HG03521 (cell line): ENCODE data around the gene AP1B1.
"Not testable (repeated sequence)": the region's sequence is repeated elsewhere in the genome, so short reads cannot be mapped to it uniquely, and the experiment has no call there.

ENCODE experiments used
- ATAC-seq: cut with Tn5 transposase; IDR thresholded peaks from one replicate; pipeline ENCODE4 v1.9.1; 2021; ENCODE audit warnings: mild to moderate bottlenecking, moderate library complexity; ENCODE audit not compliant: unreplicated experiment

AP1B1 gene

DNA sequence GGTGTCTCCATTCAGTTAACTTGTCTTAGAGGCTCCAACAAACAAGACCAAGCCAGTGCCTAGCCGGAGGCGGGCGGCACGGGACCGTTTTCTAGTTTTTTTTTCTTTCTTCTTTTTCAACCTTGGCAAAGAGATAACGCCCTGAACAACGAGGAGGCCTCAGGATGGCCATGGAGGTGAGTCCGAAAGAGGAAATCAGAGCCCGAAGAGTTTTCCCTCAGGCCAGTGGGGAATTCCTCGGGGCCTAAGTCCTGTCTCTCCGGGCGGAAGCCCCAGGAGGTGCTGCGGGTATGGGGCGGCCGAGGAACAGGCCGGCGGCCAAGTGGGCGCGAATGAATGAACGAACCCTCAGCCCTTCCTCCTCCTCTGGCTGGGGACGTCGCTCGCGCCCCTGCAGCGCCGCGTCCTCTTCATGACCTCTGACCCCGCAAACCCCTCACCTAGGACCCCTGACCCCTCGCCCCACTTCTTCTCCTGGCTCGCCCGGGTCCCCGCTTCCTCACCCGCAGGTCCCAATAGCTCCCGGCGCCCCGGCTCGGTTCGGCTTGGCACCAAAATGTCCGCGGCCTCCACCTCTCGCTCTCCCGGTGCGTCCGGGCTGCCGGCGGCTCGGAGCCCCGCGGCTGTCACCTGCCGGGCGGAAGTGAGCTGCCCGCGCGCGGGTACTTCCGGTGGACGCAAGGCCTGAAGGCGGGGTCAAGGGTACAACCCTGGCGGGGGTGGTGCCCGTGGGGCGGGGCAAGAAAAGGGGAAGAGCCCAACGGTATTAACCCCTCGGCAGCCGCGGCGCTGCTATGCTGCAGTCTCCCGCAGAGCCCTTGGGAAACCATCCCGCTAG, at the start of gene AP1B1:
TSS of gene AP1B1 (minus strand) at position 650 of the 838 bp plus-strand sequence. CDS start 21,327 bp downstream, outside the sequence.
- ATAC-seq: peak; percentile 86

DNA sequence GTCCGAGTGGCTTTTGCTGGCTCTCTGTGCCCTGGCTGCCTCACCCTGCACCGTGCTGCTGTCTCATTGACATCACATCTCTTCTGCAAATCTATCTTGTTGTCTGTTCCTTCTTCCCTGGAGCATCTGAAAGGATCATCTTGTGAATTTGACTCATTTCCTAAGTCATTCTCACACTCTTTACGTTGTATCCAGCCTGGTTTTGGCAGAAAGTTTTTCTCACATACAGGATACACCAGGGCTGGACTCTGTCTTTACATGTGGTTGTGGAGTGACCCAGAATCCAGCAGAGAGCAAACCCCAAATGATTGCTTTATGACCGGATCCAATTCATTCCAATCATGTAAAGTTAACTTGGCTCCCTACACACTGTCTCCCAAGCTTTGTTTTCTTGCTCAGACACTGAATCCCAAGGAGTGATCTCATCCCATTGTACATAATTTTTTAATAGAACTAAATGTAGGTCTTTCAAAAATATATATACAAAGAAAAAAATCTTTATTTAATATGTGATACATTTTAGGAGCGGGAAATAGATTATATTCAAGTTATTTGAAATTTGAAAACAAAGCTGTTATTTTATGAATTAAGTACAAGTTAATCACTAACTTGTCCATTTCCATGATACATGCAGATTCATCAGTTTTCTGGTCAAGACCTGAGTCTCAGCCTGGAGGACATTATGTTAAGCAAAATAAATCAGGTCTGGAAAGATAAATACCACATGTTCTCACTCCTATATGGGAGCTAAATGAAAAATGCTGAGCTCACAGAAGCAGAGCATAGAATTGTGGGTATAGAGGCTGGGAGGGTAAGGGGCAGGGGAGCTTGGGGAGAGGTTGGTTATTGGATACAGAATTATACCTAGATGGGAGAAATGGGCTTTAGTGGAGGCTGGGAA, 47.1 kb upstream of the AP1B1 start:
- ATAC-seq: no peak

DNA sequence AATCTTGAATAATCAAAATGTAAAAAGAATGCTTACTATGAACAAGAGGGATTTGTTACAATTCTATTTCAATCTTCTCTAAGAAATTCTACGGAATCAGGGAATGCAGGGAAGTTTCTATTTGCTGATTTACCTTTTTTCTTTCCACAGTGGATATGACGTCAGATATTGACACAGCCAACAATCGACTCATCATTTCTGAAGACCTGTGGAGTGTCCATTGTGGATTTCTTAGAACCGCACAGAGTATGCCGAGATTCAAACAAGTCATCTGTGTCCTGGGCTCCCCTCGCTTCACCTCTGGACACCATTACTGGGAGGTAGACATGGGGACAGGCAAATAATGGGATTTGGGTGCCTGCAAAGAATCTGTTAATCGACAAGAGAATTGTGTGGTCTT, 45.9 kb upstream of the AP1B1 start:
- ATAC-seq: no peak

DNA sequence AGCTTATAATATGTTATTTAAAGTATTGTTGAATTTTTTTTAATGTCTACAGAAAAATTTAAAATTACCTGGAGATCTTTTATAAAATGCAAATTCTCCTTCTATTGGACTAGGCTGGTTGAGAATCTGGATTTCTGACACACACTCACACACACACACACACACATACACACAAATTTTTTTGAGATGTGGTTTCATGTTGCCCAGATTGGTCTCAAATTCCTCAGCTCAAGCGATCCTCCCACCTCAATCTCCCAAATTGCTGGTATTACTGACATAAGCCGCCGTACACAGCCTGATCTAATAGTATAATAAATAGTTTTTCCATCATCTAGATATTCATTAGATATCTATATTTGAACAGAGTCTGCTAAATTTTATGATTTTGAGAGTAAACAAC, 45.5 kb upstream of the AP1B1 start:
- no peak for ATAC-seq

DNA sequence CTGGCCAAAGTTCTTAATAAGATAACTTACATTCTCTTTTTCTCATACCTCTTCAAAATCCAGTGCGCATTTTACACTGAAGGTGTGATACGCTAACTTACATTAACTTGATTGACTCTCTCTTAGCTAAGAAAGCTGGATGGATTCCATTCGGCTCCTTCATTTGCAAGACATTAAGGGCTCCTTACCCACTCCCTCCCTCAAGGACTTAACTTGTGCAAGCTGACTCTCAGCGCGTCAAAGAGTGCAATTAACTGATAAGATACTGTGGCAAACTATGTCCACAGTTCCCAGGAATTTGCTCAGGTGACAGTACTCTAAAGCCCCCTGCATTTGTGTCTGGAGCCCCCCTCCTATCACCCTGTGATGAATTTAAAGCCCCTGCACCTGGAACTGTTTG, 43.6 kb upstream of the AP1B1 start:
- no peak for ATAC-seq

DNA sequence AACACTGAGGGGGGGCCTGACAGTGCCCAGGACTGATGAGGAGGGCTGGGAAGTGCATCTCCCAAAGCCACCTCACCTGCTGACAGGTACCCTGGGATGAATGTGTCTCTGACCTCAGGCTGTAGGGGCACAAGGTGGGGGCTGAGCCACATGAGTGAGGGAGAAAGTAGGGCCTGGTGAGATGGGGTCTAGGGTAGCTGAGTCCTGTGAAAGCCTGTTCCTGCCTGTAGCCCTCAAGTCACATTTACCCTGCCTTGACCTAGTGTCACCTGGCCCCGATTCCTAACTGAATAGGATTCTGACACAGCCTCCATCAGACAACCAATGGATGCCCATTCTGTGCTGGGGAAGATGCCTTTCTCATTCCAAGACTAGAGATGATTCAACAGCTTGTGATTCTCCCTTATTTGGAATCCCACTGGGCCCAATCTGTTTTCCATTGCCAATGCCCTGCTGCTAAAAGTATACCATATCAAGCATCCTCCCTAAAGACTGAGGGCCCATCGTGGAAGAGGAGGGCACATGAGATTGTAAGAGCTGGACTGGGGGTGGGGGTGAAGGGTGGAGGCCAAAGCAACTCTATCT, 38.9 kb upstream of the AP1B1 start:
- no peak for ATAC-seq

DNA sequence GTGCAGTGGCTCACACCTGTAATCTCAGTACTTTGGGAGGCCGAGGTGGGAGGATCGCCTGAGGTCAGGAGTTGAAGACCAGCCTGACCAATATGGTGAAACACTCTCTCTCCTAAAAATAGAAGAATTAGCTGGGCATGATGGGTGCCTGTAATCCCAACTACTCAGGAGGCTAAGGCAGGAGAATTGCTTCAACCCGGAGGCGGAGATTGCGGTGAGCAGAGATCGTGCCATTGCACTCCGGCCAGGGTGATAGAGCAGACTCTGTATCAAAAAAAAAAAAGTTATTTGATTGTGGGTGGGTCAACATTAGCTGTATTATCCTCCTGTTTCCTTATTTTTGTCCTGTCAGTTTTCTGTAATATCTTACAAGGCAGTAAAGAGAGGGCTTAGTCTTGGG, 38.1 kb upstream of the AP1B1 start:
- ATAC-seq: no peak

DNA sequence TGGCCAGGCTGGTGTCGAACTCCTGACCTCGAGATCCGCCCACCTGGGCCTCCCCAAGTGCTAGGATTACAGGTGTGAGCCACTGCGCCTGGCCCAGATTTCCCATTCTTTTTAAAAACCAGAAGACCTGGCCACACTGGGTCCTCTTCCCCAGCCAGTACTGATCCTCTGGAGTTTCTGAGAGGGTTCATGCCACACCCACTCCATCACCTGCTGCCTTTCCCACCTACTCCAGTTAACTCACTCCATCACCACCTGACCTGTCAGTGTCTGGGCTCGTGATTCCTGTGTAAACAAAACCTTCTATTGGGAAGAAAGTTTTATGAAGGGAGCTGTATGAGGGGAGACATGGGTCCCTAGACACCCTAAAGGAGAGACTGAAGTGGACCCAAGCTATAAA, 30.3 kb upstream of the AP1B1 start:
- ATAC-seq: not testable (repeated sequence)

DNA sequence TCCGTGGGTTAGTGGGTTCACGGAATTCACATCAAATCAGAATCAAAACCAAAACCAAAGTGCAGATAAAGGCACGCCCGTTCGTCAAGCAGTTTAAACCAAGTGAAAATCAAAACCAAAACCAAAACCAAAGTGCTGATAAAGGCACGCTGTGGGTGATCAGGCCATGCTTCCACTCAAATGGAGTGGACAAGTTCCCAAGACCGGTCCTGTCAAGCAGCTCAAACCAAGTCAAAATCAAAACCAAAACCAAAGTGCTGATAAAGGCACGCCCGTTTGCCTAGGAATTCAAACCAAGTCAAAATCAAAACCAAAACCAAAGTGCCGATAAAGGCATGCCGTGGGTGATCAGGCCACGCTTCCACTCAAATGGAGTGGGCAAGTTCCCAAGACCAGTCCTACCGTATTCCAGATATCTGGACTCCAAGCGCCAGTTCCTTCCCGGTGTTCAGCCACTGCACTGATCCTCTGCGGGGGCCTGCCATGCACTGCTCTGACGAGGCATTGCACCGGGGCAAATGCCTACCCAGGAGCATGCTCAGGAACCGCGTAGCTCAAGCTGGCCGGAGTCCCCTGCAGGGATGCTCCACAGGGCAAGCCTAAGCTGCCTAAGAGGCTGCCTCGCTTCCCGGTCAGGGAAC, 26.7 kb upstream of the AP1B1 start:
- not testable (repeated sequence) for ATAC-seq

DNA sequence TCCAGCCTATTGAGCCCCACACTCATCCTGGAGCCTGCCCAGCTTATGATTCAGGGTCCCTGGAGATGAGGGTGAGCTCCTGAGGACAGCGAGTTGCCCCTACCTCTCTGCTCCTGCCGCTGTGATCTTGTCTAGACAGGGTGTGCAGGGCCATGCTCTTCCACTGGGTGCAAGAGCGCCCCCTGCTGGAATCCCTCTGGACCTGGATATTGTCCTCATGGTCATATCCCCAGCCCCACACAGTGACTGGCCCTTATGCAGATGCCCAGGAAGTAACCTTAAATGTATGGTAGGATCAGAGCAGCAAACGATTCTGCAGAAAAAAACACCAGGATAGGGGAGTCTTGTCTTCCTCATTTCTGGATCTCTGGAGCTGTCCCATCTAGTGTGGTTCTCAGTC, 24.4 kb upstream of the AP1B1 start:
- not testable (repeated sequence) for ATAC-seq

DNA sequence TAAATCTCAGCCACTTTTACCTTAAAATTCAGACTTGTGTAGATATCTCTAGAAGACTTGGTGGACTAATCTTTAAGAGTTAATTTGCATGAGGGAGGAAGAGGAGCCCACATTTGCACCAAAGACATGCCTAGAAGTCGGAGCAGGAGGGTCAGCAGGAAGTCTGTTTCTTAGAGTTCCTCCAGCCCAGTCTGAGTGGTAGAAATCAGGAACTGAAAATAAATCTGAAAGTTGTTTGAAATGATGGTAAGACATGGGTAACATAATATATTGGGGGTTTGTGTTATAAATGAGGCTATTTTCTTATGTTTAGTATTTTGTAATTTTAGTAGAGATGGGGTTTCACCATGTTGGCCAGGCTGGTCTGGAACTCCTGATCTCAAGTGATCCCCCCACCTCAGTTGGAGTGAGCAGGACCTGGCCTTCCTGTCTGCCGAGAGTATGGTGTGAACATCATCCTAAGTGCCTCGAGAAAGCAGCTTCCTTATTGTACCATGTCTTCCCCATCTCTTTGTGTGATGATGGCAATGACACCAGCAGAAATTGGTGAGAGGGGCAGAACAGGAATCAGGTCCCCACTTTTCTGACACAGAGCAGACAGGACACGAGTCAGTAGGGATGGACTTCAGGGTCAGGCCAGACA, 23.3 kb upstream of the AP1B1 start:
- not testable (repeated sequence) for ATAC-seq

DNA sequence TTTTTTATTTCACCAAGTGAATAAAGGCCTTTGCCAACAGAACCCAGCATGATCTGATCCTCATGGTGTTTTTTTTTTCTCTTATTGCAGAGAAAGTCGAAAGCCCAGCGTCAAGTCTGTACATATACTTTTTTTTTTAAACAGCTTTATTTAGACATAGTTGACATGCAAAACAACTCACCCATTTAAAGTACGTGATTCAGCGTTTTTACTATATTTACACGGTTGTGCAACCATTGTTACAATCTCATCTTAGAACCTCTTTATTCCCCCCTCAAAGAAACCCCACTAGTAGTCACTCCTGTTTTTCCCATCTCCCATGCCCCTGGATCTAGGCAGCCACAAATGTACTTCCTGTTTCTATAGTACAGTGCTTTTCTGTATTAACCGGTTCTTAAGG, 20.6 kb upstream of the AP1B1 start:
- ATAC-seq: no peak

DNA sequence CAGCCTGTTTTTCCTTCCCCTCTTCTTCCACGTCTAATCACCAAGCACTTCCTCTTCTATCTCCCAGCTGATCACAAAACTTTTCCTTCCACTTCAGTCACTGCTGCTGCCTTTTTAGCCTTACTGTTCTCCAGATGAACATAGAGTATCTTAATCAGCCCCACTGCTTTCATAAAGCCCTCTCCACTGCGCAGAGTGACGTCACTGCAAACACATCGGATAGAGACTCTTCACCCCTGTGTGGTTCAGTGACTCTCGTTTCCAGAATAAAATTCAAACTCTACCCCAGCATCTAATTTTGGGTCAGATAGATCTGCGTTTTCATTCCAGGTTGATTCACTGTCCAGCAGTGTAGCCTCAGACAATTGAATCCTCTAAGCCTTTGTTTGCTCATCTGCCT, 13.2 kb upstream of the AP1B1 start:
- ATAC-seq: not testable (repeated sequence)

DNA sequence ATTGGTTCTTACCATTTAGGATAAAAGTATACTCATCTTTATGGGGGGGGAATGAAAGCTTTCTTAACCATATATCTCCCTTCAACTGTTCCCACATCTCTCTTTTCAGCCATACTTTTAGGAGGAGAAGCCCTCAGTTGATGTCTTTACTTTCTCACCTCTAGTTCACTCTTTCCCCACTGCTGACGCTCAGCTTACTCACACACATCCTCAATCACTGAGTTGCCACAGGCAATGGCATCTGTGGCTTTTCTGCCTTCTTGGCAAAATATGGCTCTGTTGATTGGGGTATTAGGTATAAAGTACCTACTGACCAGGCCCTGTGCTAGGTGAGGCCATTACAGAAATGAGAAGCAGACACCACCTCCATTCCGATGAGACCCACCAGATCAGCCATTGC, 12.2 kb upstream of the AP1B1 start:
- no peak for ATAC-seq

DNA sequence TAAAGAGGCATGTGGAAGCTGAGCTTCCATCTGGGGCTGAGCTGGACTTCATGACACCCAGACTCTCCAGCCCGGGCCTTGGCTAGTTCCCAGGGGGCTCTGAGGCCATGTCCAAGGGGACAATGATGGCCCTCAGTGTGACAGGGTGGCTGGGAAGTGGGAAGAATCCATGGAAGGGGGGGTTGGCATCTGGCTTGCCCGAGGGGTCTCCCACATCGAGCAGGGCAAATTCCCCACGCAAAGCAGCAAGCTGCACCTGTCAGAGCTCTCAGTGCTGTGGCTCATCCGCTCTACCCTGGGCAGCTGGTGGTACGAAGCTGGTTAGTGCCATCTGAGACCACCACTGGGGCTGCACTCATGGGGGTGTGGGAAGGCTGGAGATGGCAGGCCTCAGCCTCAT, 9.4 kb upstream of the AP1B1 start:
- no peak for ATAC-seq

DNA sequence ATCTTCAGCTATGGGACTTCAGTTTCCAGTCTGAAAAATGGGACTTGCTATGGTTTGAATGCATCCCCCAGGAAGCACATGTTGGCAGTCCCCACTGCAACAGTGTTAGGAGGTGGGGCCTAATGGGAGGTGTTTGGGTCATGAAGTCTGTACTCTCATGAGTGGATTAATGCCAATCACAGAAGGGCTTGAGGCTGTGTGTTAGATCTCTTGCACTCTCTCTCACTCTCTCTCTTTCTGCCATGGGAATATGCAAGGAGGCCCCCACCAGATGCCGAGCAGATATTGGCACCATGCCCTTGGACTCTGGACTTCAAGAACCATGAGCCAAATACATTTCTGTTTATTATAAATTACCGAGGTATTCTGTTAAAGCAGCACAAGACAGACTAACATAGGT, 7.8 kb upstream of the AP1B1 start:
- no peak for ATAC-seq

DNA sequence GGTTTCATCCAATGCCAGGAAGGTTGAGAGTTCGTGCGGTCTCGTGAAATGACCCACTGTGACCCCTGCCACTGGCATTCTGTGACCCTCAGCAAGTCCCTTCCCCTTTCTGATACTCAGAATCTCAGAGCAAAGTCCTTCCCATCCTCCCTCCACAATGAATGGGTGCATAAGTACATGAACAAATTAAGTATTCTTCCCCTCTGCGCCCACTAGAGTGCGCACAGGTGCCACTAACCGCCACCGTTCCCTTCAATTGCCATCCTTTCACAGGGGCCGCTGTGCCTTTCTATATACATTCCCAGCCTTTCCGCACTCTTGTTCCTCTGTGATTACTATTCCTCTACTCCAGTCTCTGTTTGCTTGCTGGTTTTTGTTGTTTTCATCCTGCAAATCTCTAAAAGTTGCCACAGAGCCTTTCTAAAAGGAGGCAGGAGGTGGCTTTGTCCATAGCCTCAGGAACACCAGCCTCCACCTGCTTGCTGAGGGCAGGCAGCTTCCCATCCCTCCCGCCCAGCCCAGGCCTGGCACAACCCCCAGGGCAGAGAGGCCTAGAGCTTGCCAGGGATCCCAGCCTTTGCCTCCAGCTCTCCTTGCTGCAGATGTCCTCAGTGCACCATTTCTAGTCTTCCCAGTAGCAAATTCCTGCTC, 6.7 kb upstream of the AP1B1 start:
- ATAC-seq: no peak

DNA sequence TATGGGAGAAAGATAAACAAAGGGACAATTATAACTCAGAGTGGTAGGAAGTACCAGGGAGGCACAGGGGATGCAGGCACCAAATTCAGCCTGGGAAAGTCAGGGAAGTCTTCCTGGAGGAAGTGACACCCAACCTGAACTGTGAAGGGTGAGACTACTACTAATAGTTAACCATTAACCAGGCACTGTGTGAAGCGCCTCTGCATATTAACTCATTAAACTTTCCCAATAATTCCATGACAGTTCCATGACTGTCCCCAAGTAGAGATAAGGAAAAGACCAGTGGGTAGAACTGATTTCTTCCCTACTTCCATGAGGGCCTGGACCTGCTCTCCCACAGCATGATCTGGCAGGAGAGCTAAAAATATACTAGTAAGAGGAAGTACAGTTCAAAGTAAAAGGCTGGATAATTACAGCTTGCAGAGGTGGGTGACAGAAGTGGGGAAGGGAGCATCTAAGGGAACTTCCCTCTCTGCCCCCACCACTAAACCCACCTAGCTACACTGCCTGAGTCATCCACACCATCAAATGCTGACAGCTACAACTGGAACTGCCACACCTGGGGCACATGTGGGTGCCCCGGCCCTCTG, 4.7 kb upstream of the AP1B1 start:
- ATAC-seq: no peak

DNA sequence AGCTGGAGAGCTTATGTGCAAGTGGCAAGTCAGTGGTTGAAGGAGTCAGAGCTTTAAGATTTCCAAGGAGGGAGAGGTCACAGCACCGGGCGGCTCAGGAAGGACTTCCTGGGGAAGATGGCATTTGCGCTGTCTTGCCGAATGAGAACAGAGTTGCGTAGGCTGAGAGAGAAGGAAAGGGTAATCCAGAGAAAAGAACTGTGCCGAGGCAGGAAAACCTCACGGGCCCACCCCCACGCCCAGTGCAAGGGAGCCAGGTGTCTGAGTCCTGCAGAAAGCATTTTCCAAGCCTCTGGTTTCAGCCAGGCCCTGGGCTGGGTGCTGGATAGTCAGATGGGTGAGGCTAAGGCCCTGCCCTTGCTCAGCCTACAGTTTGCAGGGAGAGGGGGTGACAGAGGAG, 3.2 kb upstream of the AP1B1 start:
- no peak for ATAC-seq

DNA sequence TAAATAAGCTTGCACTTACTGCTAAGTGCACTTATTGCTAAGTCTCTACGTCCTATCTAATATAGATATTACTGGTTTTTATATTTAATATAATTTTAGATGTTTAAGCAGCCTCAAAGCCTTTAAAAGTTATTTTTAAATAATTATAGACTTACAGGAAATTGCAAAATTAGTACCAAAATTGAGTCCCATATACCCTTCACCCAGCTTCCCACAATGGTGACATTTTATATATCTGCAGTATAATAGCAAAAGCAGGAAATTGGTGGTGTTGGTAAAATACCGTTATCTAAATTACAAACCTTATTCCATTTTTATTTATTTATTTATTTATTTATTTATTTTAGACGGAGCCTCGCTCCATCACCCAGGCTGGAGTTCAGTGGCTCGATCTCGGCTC, 1.9 kb upstream of the AP1B1 start:
- no peak for ATAC-seq
